Ovary (tissue), 9 donors: ENCODE results near the gene SYNM. TPM values are rescaled to one million over a fixed set of nuclear protein-coding genes. Genes with fewer than 3 reads are reported as not detected.

Experiments used
- DNase-seq, 5 donors: peaks; one replicate each; pipeline ENCODE4 v3.0.0-alpha.2; 2019 to 2020
- H3K27ac ChIP-seq, 2 donors: fragments of 200-600 bp; one replicate each; pipeline versions ENCODE4 v1.5.1 to v1.8.0; 2019 to 2022
- H3K27me3 ChIP-seq: fragments of 200-600 bp; one replicate; pipeline ENCODE4 v1.8.0; 2022
- H3K36me3 ChIP-seq: fragments of 200-600 bp; sonication (generic); one replicate; pipeline ENCODE4 v1.5.1; 2019
- H3K4me1 ChIP-seq: one replicate; pipeline ENCODE4 v1.8.1; 2013; ENCODE audit warnings: mild to moderate bottlenecking, moderate library complexity; ENCODE audit not compliant: insufficient read depth
- H3K4me3 ChIP-seq: fragments of 200-600 bp; sonication (generic); one replicate; pipeline ENCODE4 v1.5.1; 2017
- H3K9me3 ChIP-seq, 2 donors: fragments of 200-600 bp in 1 of 2; sonication (generic) in 1 of 2; one replicate each; pipeline versions ENCODE4 v1.5.1 to v1.8.1; 2013 to 2019; ENCODE audit warnings: mild to moderate bottlenecking in 1 of 2, moderate library complexity in 1 of 2
- EP300 ChIP-seq: sonication (generic); formaldehyde crosslinking; IDR thresholded peaks from one replicate; pipeline ENCODE4 v1.6.1; 2017; ENCODE audit warnings: antibody characterized with exemption
- POLR2A ChIP-seq: fragments of 450-650 bp; IDR thresholded peaks from one replicate; pipeline ENCODE4 v1.6.1; 2017; ENCODE audit warnings: antibody characterized with exemption, mild to moderate bottlenecking, moderate library complexity
- WGBS, 3 donors: extraction: QIAGEN DNeasy Blood & Tissue Kit in 1 of 3; methylation state at CpG; one replicate each; pipeline versions ENCODE4 v1.1.5 to v1.1.7; 2013 to 2017; 5-methylcytosine and 5-hydroxymethylcytosine counted together
- intact Hi-C, 4 donors: fragments of 100-400 bp; cut with DNase I; formaldehyde crosslinking; loops; one replicate each; pipeline versions ENCODE4 v1.11.0 to v1.15.1; 2022 to 2023
- polyA plus RNA-seq, 2 donors: library from polyadenylated mRNA; stranded (reverse); fragments of 200-250 nt in 1 of 2; fragments of 350-450 nt in 1 of 2; fragmentation: Illumina TruSeq in 1 of 2; extraction: RNeasy Lipid Tissue Mini Kit (QIAGEN cat#74804) in 1 of 2; gene quantifications; one replicate each; pipeline ENCODE4 v1.2.3, GENCODE V29; 2013 to 2014
- total RNA-seq, 7 donors: library from RNA; depleted of rRNA in 2 of 7; stranded (reverse); fragments of >200 nt in 2 of 7; fragmentation: NEBNext Ultra II Directional in 3 of 7; extraction: Animal tissue kit (Norgen Biotek cat#: 25700) in 3 of 7; gene quantifications; one replicate each; pipeline versions ENCODE4 v1.1.0 to v1.2.4, GENCODE V29; 2016 to 2023
- TF ChIP-seq, protein P1 (sequence below), 3 donors: fragments of 450-650 bp in 2 of 3; fragments of 200-600 bp in 1 of 3; IDR thresholded peaks; one replicate each; pipeline versions ENCODE4 v1.5.1 to v1.8.0; 2016 to 2022; ENCODE audit warnings: antibody characterized with exemption in 3 of 3, mild to moderate bottlenecking in 1 of 3
- donor health status: DM: no; HTN: no; CAD: no; lungs with moderate emphysema.
- donor health status: DM: no; HTN: no; CAD: no.
- donor health status: Bipolar disorder and iron deficiency.
- donor health status: DM: yes; HTN: yes; CAD: no.
- donor health status: DM: no; HTN: no; CAD: no.
- donor health status: DM: yes; HTN: yes; CAD: no.

The SYNM gene
- total and polyA plus RNA-seq, 9 donors, result 4.5 to 54.0 (median 14.9) TPM

DNA sequence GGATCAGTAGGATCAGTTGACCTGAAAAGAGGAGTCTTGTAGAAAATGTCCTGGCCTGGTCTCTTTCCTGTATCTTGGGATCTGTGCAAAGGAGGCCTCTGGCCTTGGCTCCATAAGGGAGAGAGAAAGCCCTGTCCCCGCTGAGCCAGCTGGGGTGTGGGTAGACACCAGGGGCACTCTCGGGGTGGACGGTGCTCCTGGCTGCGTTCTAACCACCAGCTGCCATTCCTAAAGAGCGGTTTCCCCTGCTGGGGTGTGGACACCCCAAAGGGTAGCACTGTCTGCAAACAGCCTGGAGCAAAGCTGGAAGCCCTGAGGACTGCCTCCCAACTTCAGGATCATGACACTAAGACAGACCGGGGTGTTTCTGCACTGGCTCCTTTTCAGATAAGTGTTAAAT, 23.5 kb downstream of the SYNM start:
- no peaks in the 10 kb centered on the region for H3K36me3 ChIP-seq
- H3K4me3 ChIP-seq, result no peak overlapping the region
- no peaks in the 10 kb centered on the region for H3K9me3 ChIP-seq
- TF ChIP-seq, protein P1, sequence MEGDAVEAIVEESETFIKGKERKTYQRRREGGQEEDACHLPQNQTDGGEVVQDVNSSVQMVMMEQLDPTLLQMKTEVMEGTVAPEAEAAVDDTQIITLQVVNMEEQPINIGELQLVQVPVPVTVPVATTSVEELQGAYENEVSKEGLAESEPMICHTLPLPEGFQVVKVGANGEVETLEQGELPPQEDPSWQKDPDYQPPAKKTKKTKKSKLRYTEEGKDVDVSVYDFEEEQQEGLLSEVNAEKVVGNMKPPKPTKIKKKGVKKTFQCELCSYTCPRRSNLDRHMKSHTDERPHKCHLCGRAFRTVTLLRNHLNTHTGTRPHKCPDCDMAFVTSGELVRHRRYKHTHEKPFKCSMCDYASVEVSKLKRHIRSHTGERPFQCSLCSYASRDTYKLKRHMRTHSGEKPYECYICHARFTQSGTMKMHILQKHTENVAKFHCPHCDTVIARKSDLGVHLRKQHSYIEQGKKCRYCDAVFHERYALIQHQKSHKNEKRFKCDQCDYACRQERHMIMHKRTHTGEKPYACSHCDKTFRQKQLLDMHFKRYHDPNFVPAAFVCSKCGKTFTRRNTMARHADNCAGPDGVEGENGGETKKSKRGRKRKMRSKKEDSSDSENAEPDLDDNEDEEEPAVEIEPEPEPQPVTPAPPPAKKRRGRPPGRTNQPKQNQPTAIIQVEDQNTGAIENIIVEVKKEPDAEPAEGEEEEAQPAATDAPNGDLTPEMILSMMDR (IDR thresholded peaks at IDR 0.05), result no peak
- TF ChIP-seq EP300 (no peak), POLR2A (no peak)
- no peak overlapping the region for H3K27ac ChIP-seq
- no peak for DNase-seq
- intact Hi-C loops, result loop anchor here in 1 of 4 donors (5.0 kb wide), 1 partner anchor 1744 kb away; no protein-coding TSS in a partner anchor
- peaks cover 9% of the 10 kb centered on the region for H3K4me1 ChIP-seq
- WGBS, 3 donors, result 91 to 92% (median 92%) methylated on average over 6 of the region's 6 CpGs
- no peaks in the 10 kb centered on the region for H3K27me3 ChIP-seq

DNA sequence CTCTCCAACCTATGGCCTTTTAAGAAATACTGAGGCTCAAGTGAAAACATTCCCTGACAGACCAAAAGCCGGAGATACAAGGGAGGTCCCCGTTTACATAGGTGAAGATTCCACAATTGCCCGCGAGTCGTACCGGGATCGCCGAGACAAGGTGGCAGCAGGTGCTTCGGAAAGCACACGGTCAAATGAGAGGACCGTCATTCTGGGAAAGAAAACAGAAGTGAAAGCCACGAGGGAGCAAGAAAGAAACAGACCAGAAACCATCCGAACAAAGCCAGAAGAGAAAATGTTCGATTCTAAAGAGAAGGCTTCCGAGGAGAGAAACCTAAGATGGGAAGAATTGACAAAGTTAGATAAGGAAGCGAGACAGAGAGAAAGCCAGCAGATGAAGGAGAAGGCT, 24.8 kb downstream of the SYNM start:
- TF ChIP-seq POLR2A, result no peak
- TF ChIP-seq, protein P1 (IDR thresholded peaks at IDR 0.05), result no peak
- no peaks in the 10 kb centered on the region for H3K9me3 ChIP-seq
- intact Hi-C loops, result loop anchor here in 1 of 4 donors (5.0 kb wide), 1 partner anchor 1743 kb away; no protein-coding TSS in a partner anchor
- WGBS, 3 donors, result 93 to 95% (median 95%) methylated on average over 16 of the region's 16 CpGs
- no peak overlapping the region for H3K27ac ChIP-seq
- no peaks in the 10 kb centered on the region for H3K27me3 ChIP-seq
- H3K36me3 ChIP-seq, result no peaks in the 10 kb centered on the region
- H3K4me3 ChIP-seq, result no peak overlapping the region
- DNase-seq, result peak in 1 of 5 donors; percentile 10
- H3K4me1 ChIP-seq, result no peaks in the 10 kb centered on the region

DNA sequence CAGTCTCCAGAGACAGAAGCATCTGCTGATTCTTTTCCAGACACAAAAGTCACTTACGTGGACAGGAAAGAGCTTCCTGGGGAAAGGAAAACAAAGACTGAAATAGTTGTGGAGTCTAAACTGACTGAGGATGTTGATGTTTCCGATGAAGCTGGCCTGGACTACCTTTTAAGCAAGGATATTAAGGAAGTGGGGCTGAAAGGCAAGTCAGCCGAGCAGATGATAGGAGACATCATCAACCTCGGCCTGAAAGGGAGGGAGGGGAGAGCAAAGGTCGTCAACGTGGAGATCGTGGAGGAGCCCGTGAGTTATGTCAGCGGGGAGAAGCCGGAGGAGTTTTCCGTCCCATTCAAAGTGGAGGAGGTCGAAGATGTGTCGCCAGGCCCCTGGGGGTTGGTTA, 25.4 kb downstream of the SYNM start:
- Histone ChIP-seq H3K4me3 (no peak overlapping the region), H3K36me3 (no peaks in the 10 kb centered on the region), H3K27me3 (no peaks in the 10 kb centered on the region), H3K4me1 (no peaks in the 10 kb centered on the region), H3K9me3 (no peaks in the 10 kb centered on the region), H3K27ac (no peak overlapping the region)
- TF ChIP-seq, protein P1 (IDR thresholded peaks at IDR 0.05), result no peak
- TF ChIP-seq EP300 (no peak), POLR2A (no peak)
- 75 to 76% (median 76%) methylated on average over 13 of the region's 13 CpGs for WGBS, 3 donors
- peak in 1 of 5 donors; percentile 17 for DNase-seq
- intact Hi-C loops, result no loop called here

DNA sequence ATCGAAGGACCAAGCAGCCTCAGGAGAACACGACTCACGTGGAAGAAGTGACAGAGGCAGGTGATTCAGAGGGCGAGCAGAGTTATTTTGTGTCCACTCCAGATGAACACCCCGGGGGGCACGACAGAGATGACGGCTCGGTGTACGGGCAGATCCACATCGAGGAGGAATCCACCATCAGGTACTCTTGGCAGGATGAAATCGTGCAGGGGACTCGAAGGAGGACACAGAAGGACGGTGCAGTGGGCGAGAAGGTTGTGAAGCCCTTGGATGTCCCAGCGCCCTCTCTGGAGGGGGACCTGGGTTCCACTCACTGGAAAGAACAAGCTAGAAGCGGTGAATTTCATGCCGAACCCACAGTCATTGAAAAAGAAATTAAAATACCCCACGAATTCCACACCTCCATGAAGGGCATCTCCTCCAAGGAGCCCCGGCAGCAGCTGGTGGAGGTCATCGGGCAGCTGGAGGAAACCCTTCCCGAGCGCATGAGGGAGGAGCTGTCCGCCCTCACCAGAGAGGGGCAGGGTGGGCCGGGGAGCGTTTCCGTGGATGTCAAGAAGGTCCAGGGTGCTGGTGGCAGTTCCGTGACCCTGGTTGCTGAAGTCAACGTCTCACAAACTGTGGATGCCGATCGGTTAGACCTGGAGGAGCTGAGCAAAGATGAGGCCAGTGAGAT, 26.0 kb downstream of the SYNM start:
- Histone ChIP-seq H3K36me3 (no peaks in the 10 kb centered on the region), H3K27ac (no peak overlapping the region), H3K4me1 (no peaks in the 10 kb centered on the region), H3K4me3 (no peak overlapping the region), H3K27me3 (no peaks in the 10 kb centered on the region), H3K9me3 (no peaks in the 10 kb centered on the region)
- 91 to 93% (median 92%) methylated on average over 30 of the region's 30 CpGs for WGBS, 3 donors
- TF ChIP-seq EP300 (no peak), POLR2A (no peak)
- TF ChIP-seq, protein P1 (IDR thresholded peaks at IDR 0.05), result no peak
- intact Hi-C loops, result no loop called here
- peak in 1 of 5 donors; percentile 19 for DNase-seq
